ENCODE measurements around the gene RTF2. TPM values are rescaled to one million over a fixed set of nuclear protein-coding genes. Genes with fewer than 3 reads are reported as not detected.
A peak's percentile ranks its signal among the peaks of the same experiment; 100 is the strongest.

Gene RTF2
- total and polyA plus RNA-seq, 8 donors: 5.5 to 87.5 (median 54.7) TPM

GRCh38 chr20:56465997-56466396 lies 2.4 kb upstream of the RTF2 start:
- H3K27me3 ChIP-seq: no peaks in the 10 kb centered on the region
- H3K9me3 ChIP-seq: no peaks in the 10 kb centered on the region
- no peak overlapping the region for H3K4me3 ChIP-seq
- H3K36me3 ChIP-seq: peaks cover 0 to 6% (median 3%) of the 10 kb centered on the region in 4 donors
- peaks cover 8 to 50% (median 23%) of the 10 kb centered on the region in 4 donors for H3K4me1 ChIP-seq
- TF ChIP-seq POLR2AphosphoS5 (IDR thresholded peaks at IDR 0.05): no peak
- TF ChIP-seq CTCF (IDR thresholded peaks at IDR 0.05): no peak
- no peak for TF ChIP-seq POLR2A (IDR thresholded peaks at IDR 0.05)
- no peak for TF ChIP-seq EP300 (IDR thresholded peaks at IDR 0.05)
- intact Hi-C loops (cut with DNase I; ENCODE audit: low total_unique reads): no loop called here
- peak overlapping the region in 2 of 5 donors; percentile 1 to 37 for H3K27ac ChIP-seq
- no peak for DNase-seq
- WGBS, 5 donors: 60 to 75% (median 66%) methylated on average over 7 of the region's 7 CpGs

- 3 to 4% (median 3%) methylated on average over 7 of the region's 7 CpGs for WGBS, 5 donors
- Histone ChIP-seq H3K36me3 (peaks cover 3 to 11% (median 6%) of the 10 kb centered on the region in 4 donors), H3K4me1 (peaks cover 8 to 55% (median 29%) of the 10 kb centered on the region in 4 donors), H3K27me3 (no peaks in the 10 kb centered on the region), H3K9me3 (no peaks in the 10 kb centered on the region), H3K4me3 (peak overlapping the region; percentile 60 to 79 (median 70)), H3K27ac (peak overlapping the region; percentile 75 to 89 (median 87))
- intact Hi-C loops (cut with DNase I; ENCODE audit: low total_unique reads): no loop called here
- DNase-seq: no peak
- TF ChIP-seq POLR2AphosphoS5 (IDR thresholded peaks at IDR 0.05): no peak
- TF ChIP-seq EP300 (IDR thresholded peaks at IDR 0.05): no peak
- no peak for TF ChIP-seq POLR2A (IDR thresholded peaks at IDR 0.05)
- TF ChIP-seq CTCF (IDR thresholded peaks at IDR 0.05): no peak
These were observed 485 bp upstream of the RTF2 start for GRCh38 chr20:56467968-56468315.

- H3K9me3 ChIP-seq: no peaks in the 10 kb centered on the region
- intact Hi-C loops (cut with DNase I; ENCODE audit: low total_unique reads): no loop called here
- H3K36me3 ChIP-seq: peaks cover 14 to 23% (median 17%) of the 10 kb centered on the region in 4 donors
- 19 to 24% (median 21%) methylated on average over 8 of the region's 8 CpGs for WGBS, 5 donors
- H3K4me1 ChIP-seq: peaks cover 8 to 46% (median 29%) of the 10 kb centered on the region in 4 donors
- H3K27ac ChIP-seq: peak overlapping the region in 4 of 5 donors; percentile 86 to 89 (median 88)
- H3K27me3 ChIP-seq: no peaks in the 10 kb centered on the region
- peak overlapping the region; percentile 60 to 79 (median 70) for H3K4me3 ChIP-seq
- TF ChIP-seq POLR2A (IDR thresholded peaks at IDR 0.05) (no peak), CTCF (IDR thresholded peaks at IDR 0.05) (no peak), POLR2AphosphoS5 (IDR thresholded peaks at IDR 0.05) (no peak), EP300 (IDR thresholded peaks at IDR 0.05) (no peak)
- no peak for DNase-seq
These were observed 636 bp downstream of the RTF2 start for GRCh38 chr20:56469077-56469449.

GRCh38 chr20:56483970-56484369 lies 15.5 kb downstream of the RTF2 start:
- DNase-seq: peak in 1 of 2 donors; percentile 12
- Histone ChIP-seq H3K27ac (peak overlapping the region in 2 of 5 donors; percentile 16 to 59), H3K4me3 (no peak overlapping the region), H3K27me3 (no peaks in the 10 kb centered on the region), H3K9me3 (no peaks in the 10 kb centered on the region), H3K4me1 (no peaks in the 10 kb centered on the region), H3K36me3 (peaks cover 36 to 97% (median 95%) of the 10 kb centered on the region in 4 donors)
- intact Hi-C loops (cut with DNase I; ENCODE audit: low total_unique reads): no loop called here
- TF ChIP-seq CTCF (IDR thresholded peaks at IDR 0.05): no peak
- TF ChIP-seq POLR2AphosphoS5 (IDR thresholded peaks at IDR 0.05): no peak
- TF ChIP-seq EP300 (IDR thresholded peaks at IDR 0.05): no peak
- TF ChIP-seq POLR2A (IDR thresholded peaks at IDR 0.05): no peak
- 77 to 87% (median 84%) methylated on average over 7 of the region's 7 CpGs for WGBS, 5 donors
